HepG2 (cell line): Measurements from ENCODE around the gene PCAT7. TPM values are rescaled to one million over a fixed set of nuclear protein-coding genes. Genes with fewer than 3 reads are reported as not detected.
A peak's percentile ranks its signal among the peaks of the same experiment; 100 is the strongest.

Experiments used
- ERF ChIP-seq: IDR thresholded peaks from 2 replicates; pipeline ENCODE4 v1.6.1; 2018; ENCODE audit warnings: missing biosample characterization, missing genetic modification reagents
- HNF1B ChIP-seq: sonication (generic); formaldehyde crosslinking; IDR thresholded peaks from 2 replicates; pipeline ENCODE4 v1.5.1; 2020; ENCODE audit warnings: mild to moderate bottlenecking, moderate library complexity, missing genetic modification reagents
- MAFK ChIP-seq, 2 experiments: IDR thresholded peaks in 1 of 2; conservative IDR thresholded peaks in 1 of 2; 2 replicates each; pipeline ENCODE4 v1.6.1; 2011; ENCODE audit warnings: improper control_type of control experiment in 2 of 2, low read length in 2 of 2
- POLR2G ChIP-seq: fragments of 200-400 bp; formaldehyde crosslinking; IDR thresholded peaks from 2 replicates; pipeline ENCODE4 v1.6.1; 2018; ENCODE audit warnings: mild to moderate bottlenecking, low read depth, low read length, moderate library complexity
- RAD21 ChIP-seq: fragments of 450-650 bp; formaldehyde crosslinking; IDR thresholded peaks from 2 replicates; pipeline ENCODE4 v1.5.0; 2020; ENCODE audit warnings: mild to moderate bottlenecking
- SATB2 ChIP-seq: sonication (generic); formaldehyde crosslinking; IDR thresholded peaks from 2 replicates; pipeline ENCODE4 v1.5.0; 2020; ENCODE audit warnings: missing genetic modification reagents
- SMAD3 ChIP-seq: sonication (generic); formaldehyde crosslinking; IDR thresholded peaks from 2 replicates; pipeline ENCODE4 v1.4.0; 2020; ENCODE audit warnings: missing genetic modification reagents
- TIGD3 ChIP-seq: sonication (generic); formaldehyde crosslinking; IDR thresholded peaks from 2 replicates; pipeline ENCODE4 v1.5.1; 2020; ENCODE audit warnings: mild to moderate bottlenecking, missing genetic modification reagents, borderline replicate concordance
- ZFP91 ChIP-seq: sonication (generic); formaldehyde crosslinking; IDR thresholded peaks from 2 replicates; pipeline ENCODE4 v1.9.0; 2022; ENCODE audit warnings: missing genetic modification reagents, mild to moderate bottlenecking, borderline replicate concordance
- ZFY ChIP-seq: sonication (generic); formaldehyde crosslinking; IDR thresholded peaks from 2 replicates; pipeline ENCODE4 v1.4.0; 2020; ENCODE audit warnings: missing genetic modification reagents
- ZMAT5 ChIP-seq: sonication (generic); formaldehyde crosslinking; IDR thresholded peaks from 2 replicates; pipeline ENCODE4 v1.5.0; 2020; ENCODE audit warnings: mild to moderate bottlenecking, low read depth, missing genetic modification reagents, borderline replicate concordance
- ZNF20 ChIP-seq: sonication (generic); formaldehyde crosslinking; IDR thresholded peaks from 2 replicates; pipeline ENCODE4 v1.4.0; 2020; ENCODE audit warnings: mild to moderate bottlenecking, moderate library complexity, missing genetic modification reagents
- ZNF224 ChIP-seq: sonication (generic); formaldehyde crosslinking; IDR thresholded peaks from 2 replicates; pipeline ENCODE4 v1.5.0; 2020; ENCODE audit warnings: mild to moderate bottlenecking, missing genetic modification reagents
- ZNF44 ChIP-seq: sonication (generic); formaldehyde crosslinking; IDR thresholded peaks from 2 replicates; pipeline ENCODE4 v1.5.1; 2020; ENCODE audit warnings: mild to moderate bottlenecking, missing genetic modification reagents
- ZNF501 ChIP-seq: sonication (generic); formaldehyde crosslinking; IDR thresholded peaks from 2 replicates; pipeline ENCODE4 v1.5.1; 2020; ENCODE audit warnings: mild to moderate bottlenecking, moderate library complexity, missing genetic modification reagents
- ZNF547 ChIP-seq: sonication (generic); formaldehyde crosslinking; IDR thresholded peaks from 2 replicates; pipeline ENCODE4 v1.5.1; 2020; ENCODE audit warnings: mild to moderate bottlenecking, missing genetic modification reagents
- ZNF678 ChIP-seq: sonication (generic); formaldehyde crosslinking; IDR thresholded peaks from 2 replicates; pipeline ENCODE4 v1.4.0; 2020; ENCODE audit warnings: mild to moderate bottlenecking, missing genetic modification reagents
- ZNF691 ChIP-seq: sonication (generic); formaldehyde crosslinking; IDR thresholded peaks from 2 replicates; pipeline ENCODE4 v1.4.0; 2020; ENCODE audit warnings: missing genetic modification reagents, low read depth, mild to moderate bottlenecking, borderline replicate concordance
- ZNF724P ChIP-seq: sonication (generic); formaldehyde crosslinking; IDR thresholded peaks from 2 replicates; pipeline ENCODE4 v1.8.0; 2022; ENCODE audit warnings: missing genetic modification reagents, borderline replicate concordance
- polyA plus RNA-seq, 8 experiments: library from polyadenylated mRNA; depleted of rRNA in 3 of 8; stranded (reverse) in 7 of 8; unstranded in 1 of 8; fragments of >200 nt; fragmentation: Illumina TruSeq in 4 of 8; extraction: Trizol in 4 of 8; gene quantifications; 2 replicates each; pipeline versions ENCODE4 v1.2.1 to v1.2.3, GENCODE V29; 2011 to 2016; ENCODE audit warnings: low read depth in 4 of 8, missing spikeins in 1 of 8, mixed read lengths in 1 of 8; ENCODE audit not compliant: insufficient read depth in 1 of 8
- total RNA-seq, 5 experiments: library from RNA; depleted of rRNA; stranded (reverse); fragments of >200 nt; fragmentation: Illumina TruSeq; extraction: Trizol; gene quantifications; 2 replicates each; pipeline ENCODE4 v1.2.3, GENCODE V29; 2016; ENCODE audit warnings: low read depth in 1 of 5
- TF ChIP-seq, protein P1 (sequence below): sonication (generic); formaldehyde crosslinking; IDR thresholded peaks from 2 replicates; pipeline ENCODE4 v1.4.0; 2020; ENCODE audit warnings: mild to moderate bottlenecking, missing genetic modification reagents

Gene PCAT7
- total and polyA plus RNA-seq, 2 of the 13 experiments (the other 11 are each of a cell fraction or from before 2014, with no cell fraction given): 2.3 to 3.9 TPM

GRCh38 chr9:94554439-94555331 lies at the start of gene PCAT7 (continued):
- peak; percentile 41; the same call in 1 of the 2 replicates for TF ChIP-seq ZNF724P (CRISPR knock-in tag)
- peak; percentile 81; the same call in 1 of the 2 replicates for TF ChIP-seq HNF1B (CRISPR knock-in tag)
- peak; percentile 60; the same call in 1 of the 2 replicates for TF ChIP-seq SMAD3 (CRISPR knock-in tag)
- TF ChIP-seq ZMAT5 (CRISPR knock-in tag): no peak
- TF ChIP-seq ZFY (CRISPR knock-in tag): peak; percentile 26; the same call in 1 of the 2 replicates
- TF ChIP-seq, protein P1, sequence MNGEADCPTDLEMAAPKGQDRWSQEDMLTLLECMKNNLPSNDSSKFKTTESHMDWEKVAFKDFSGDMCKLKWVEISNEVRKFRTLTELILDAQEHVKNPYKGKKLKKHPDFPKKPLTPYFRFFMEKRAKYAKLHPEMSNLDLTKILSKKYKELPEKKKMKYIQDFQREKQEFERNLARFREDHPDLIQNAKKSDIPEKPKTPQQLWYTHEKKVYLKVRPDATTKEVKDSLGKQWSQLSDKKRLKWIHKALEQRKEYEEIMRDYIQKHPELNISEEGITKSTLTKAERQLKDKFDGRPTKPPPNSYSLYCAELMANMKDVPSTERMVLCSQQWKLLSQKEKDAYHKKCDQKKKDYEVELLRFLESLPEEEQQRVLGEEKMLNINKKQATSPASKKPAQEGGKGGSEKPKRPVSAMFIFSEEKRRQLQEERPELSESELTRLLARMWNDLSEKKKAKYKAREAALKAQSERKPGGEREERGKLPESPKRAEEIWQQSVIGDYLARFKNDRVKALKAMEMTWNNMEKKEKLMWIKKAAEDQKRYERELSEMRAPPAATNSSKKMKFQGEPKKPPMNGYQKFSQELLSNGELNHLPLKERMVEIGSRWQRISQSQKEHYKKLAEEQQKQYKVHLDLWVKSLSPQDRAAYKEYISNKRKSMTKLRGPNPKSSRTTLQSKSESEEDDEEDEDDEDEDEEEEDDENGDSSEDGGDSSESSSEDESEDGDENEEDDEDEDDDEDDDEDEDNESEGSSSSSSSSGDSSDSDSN (CRISPR knock-in tag): peak; percentile 77
- peak; percentile 96 for TF ChIP-seq ZNF501 (CRISPR knock-in tag)
- peak; percentile 46; the same call in 1 of the 2 replicates for TF ChIP-seq ZNF44
- TF ChIP-seq SATB2 (CRISPR knock-in tag): no peak
- no peak for TF ChIP-seq TIGD3 (CRISPR knock-in tag)
- TF ChIP-seq ZNF691 (CRISPR knock-in tag): no peak
- TF ChIP-seq ERF (CRISPR knock-in tag): peak; percentile 66; the same call in 1 of the 2 replicates
- TF ChIP-seq RAD21 (CRISPR knock-in tag): peak; percentile 94
- 0 out of 2 replicates have a peak, but pooled peaks have one; percentile 41 for TF ChIP-seq ZNF20 (CRISPR knock-in tag)
- TF ChIP-seq MAFK (conservative IDR thresholded peaks at IDR 0.05 in 1 of 2, IDR thresholded peaks at IDR 0.05 in 1 of 2; ENCODE audit: low read length in 2 of 2): 0 out of 4 replicates have a peak, but pooled peaks of 1 of the 2 experiments have one; percentile 1
- TF ChIP-seq ZNF547 (CRISPR knock-in tag): peak; percentile 49; the same call in 1 of the 2 replicates
- peak; percentile 92 for TF ChIP-seq POLR2G
- TF ChIP-seq ZNF678 (CRISPR knock-in tag): peak; percentile 73; the same call in 1 of the 2 replicates
- peak; percentile 75; the same call in 1 of the 2 replicates for TF ChIP-seq ZFP91
- no peak for TF ChIP-seq ZNF224
